Tibial nerve (tissue), 4 donors: ENCODE results near the gene METRN. TPM values are rescaled to one million over a fixed set of nuclear protein-coding genes. Genes with fewer than 3 reads are reported as not detected.
A peak's percentile ranks its signal among the peaks of the same experiment; 100 is the strongest.

Source experiments
- DNase-seq, 2 donors: peaks; one replicate each; pipeline ENCODE4 v3.0.0-alpha.2; 2019; ENCODE audit warnings: low spot score in 2 of 2
- H3K27ac ChIP-seq, 4 donors: fragments of 200-600 bp; sonication (generic) in 3 of 4; one replicate each; pipeline ENCODE4 v1.5.1; 2017 to 2019; ENCODE audit warnings: mild to moderate bottlenecking in 1 of 4
- H3K27me3 ChIP-seq, 2 donors: fragments of 200-600 bp; sonication (generic) in 1 of 2; one replicate each; pipeline versions ENCODE4 v1.5.1 to v1.6.0; 2017 to 2019
- H3K36me3 ChIP-seq, 3 donors: fragments of 200-600 bp; sonication (generic); one replicate each; pipeline ENCODE4 v1.5.1; 2018 to 2019
- H3K4me1 ChIP-seq, 4 donors: fragments of 200-600 bp; sonication (generic) in 3 of 4; one replicate each; pipeline ENCODE4 v1.5.1; 2017 to 2019
- H3K4me3 ChIP-seq, 4 donors: fragments of 200-600 bp; sonication (generic) in 3 of 4; one replicate each; pipeline ENCODE4 v1.5.1; 2017 to 2019; ENCODE audit warnings: mild to moderate bottlenecking in 1 of 4, moderate library complexity in 1 of 4
- H3K9me3 ChIP-seq, 4 donors: fragments of 200-600 bp; sonication (generic) in 3 of 4; one replicate each; pipeline ENCODE4 v1.5.1; 2017 to 2019
- CTCF ChIP-seq, 5 experiments: fragments of 200-600 bp in 3 of 5; fragments of 450-650 bp in 2 of 5; sonication (generic) in 3 of 5; IDR thresholded peaks; one replicate each; pipeline ENCODE4 v1.5.1; 2016 to 2019; ENCODE audit warnings: antibody characterized with exemption in 5 of 5, mild to moderate bottlenecking in 3 of 5, moderate library complexity in 2 of 5
- EP300 ChIP-seq, 2 donors: sonication (generic); formaldehyde crosslinking; IDR thresholded peaks; one replicate each; pipeline ENCODE4 v1.6.1; 2017; ENCODE audit warnings: antibody characterized with exemption in 2 of 2, mild to moderate bottlenecking in 1 of 2
- POLR2A ChIP-seq, 2 donors: fragments of 450-650 bp; IDR thresholded peaks; one replicate each; pipeline ENCODE4 v1.6.1; 2017; ENCODE audit warnings: antibody characterized with exemption in 2 of 2, mild to moderate bottlenecking in 2 of 2, moderate library complexity in 2 of 2
- WGBS, 2 donors: methylation state at CpG; one replicate each; pipeline ENCODE4 v1.1.5; 2018; 5-methylcytosine and 5-hydroxymethylcytosine counted together
- total RNA-seq, 4 donors: library from RNA; depleted of rRNA; stranded (reverse); fragments of >200 nt; gene quantifications; one replicate each; pipeline ENCODE4 v1.1.0, GENCODE V29; 2016

METRN gene
- total RNA-seq, 4 donors from 2014 or later, result 78.8 to 131 (median 108) TPM

- 48 to 62% methylated on average over 32 to 34 of the region's 44 CpGs for WGBS, 2 donors
- Histone ChIP-seq H3K4me1 (peaks cover 0 to 62% (median 42%) of the 10 kb centered on the region in 4 donors), H3K4me3 (peak overlapping the region; percentile 69 to 91 (median 85)), H3K27me3 (no peaks in the 10 kb centered on the region), H3K9me3 (no peaks in the 10 kb centered on the region), H3K36me3 (peaks cover 0 to 33% (median 15%) of the 10 kb centered on the region in 3 donors), H3K27ac (peak overlapping the region; percentile 85 to 97 (median 94))
- DNase-seq, result no peak
- TF ChIP-seq POLR2A (IDR thresholded peaks at IDR 0.05) (no peak), CTCF (IDR thresholded peaks at IDR 0.05) (no peak), EP300 (IDR thresholded peaks at IDR 0.05) (no peak)
Measured at GRCh38 chr16:680967-681745, 33.8 kb upstream of the METRN start.

GRCh38 chr16:681746-682427 is 33.0 kb upstream of the METRN start:
- H3K9me3 ChIP-seq, result no peaks in the 10 kb centered on the region
- DNase-seq, result no peak
- WGBS, 2 donors, result 78 to 83% methylated on average over 7 to 28 of the region's 28 CpGs
- H3K27ac ChIP-seq, result no peak overlapping the region
- no peak for TF ChIP-seq EP300 (IDR thresholded peaks at IDR 0.05)
- TF ChIP-seq POLR2A (IDR thresholded peaks at IDR 0.05), result no peak
- H3K27me3 ChIP-seq, result no peaks in the 10 kb centered on the region
- peaks cover 0 to 65% (median 41%) of the 10 kb centered on the region in 4 donors for H3K4me1 ChIP-seq
- peaks cover 0 to 40% (median 15%) of the 10 kb centered on the region in 3 donors for H3K36me3 ChIP-seq
- no peak overlapping the region for H3K4me3 ChIP-seq

GRCh38 chr16:682493-683395 is 32.2 kb upstream of the METRN start:
- Histone ChIP-seq H3K4me1 (peaks cover 0 to 65% (median 41%) of the 10 kb centered on the region in 4 donors), H3K9me3 (no peaks in the 10 kb centered on the region), H3K27me3 (no peaks in the 10 kb centered on the region), H3K27ac (no peak overlapping the region), H3K36me3 (peaks cover 0 to 49% (median 15%) of the 10 kb centered on the region in 3 donors), H3K4me3 (no peak overlapping the region)
- no peak for DNase-seq
- WGBS, 2 donors, result 82 to 85% methylated on average over 34 to 36 of the region's 36 CpGs
- TF ChIP-seq POLR2A (IDR thresholded peaks at IDR 0.05) (no peak), EP300 (IDR thresholded peaks at IDR 0.05) (no peak), CTCF (IDR thresholded peaks at IDR 0.05) (no peak)

- Histone ChIP-seq H3K4me1 (peaks cover 0 to 73% (median 39%) of the 10 kb centered on the region in 4 donors), H3K27ac (peak overlapping the region in 2 of 4 donors; percentile 76 to 84), H3K9me3 (no peaks in the 10 kb centered on the region), H3K27me3 (no peaks in the 10 kb centered on the region), H3K36me3 (peaks cover 0 to 53% (median 15%) of the 10 kb centered on the region in 3 donors), H3K4me3 (peak overlapping the region; percentile 56 to 84 (median 72))
- 17 to 43% methylated on average over 17 to 55 of the region's 57 CpGs for WGBS, 2 donors
- no peak for DNase-seq
- no peak for TF ChIP-seq EP300 (IDR thresholded peaks at IDR 0.05)
- no peak for TF ChIP-seq CTCF (IDR thresholded peaks at IDR 0.05)
- no peak for TF ChIP-seq POLR2A (IDR thresholded peaks at IDR 0.05)
Measured at GRCh38 chr16:683396-684070, 31.4 kb upstream of the METRN start.
